Right hindlimb (tissue), 1 donor: ENCODE data around the gene SMIM41.
A peak's percentile ranks its signal among the peaks of the same experiment; 100 is the strongest.
"Not testable (repeated sequence)": the region's sequence is repeated elsewhere in the genome, so short reads cannot be mapped to it uniquely, and the experiment has no call there.

Source experiments
- DNase-seq: peaks from one replicate; pipeline ENCODE4 v3.0.0-alpha.2; 2018

SMIM41 gene

DNA sequence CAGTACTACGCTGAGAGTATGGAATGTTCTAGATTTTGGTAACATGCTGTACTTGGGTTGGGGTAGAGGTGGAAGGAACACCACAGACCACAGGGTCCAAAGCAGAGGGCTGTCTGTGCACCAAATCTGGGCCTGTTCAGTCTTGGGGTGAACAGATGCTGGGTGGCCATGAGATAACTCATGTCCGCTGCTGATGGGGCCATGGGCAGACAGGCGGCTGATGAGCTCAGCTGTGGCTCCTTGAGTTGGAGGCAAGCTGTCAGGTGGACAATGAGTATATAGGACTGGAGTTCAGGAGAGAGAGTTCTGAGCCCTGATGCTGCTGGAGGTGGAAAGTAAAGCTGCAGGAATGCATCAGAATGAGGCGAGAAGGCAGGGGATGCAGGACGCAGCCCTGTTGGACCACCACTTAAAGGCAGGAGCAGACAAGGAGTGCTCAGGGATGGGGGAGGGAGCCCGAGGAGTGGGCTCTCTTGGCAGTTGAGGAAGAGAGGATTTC lies 6.2 kb downstream of the SMIM41 start:
- DNase-seq: no peak

DNA sequence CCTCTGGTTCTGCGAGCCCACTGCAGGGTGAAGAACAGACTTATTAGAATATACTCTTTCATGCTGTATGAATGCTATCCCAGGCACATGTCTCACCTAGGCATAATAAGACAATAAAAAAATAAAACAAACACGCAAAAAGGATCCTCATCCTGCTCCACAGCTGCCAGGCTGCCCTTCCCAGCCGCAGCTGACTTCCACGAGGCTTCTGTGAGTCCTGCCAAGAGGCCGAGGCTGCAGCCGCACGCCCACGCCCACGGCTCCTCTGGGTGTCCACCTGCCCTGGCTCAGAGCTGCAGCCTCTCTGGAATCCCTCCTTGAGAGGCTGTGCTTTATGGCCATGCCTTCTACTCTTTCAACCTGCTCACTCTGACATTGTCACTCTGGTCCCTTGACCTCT lies 6.9 kb downstream of the SMIM41 start:
- no peak for DNase-seq

DNA sequence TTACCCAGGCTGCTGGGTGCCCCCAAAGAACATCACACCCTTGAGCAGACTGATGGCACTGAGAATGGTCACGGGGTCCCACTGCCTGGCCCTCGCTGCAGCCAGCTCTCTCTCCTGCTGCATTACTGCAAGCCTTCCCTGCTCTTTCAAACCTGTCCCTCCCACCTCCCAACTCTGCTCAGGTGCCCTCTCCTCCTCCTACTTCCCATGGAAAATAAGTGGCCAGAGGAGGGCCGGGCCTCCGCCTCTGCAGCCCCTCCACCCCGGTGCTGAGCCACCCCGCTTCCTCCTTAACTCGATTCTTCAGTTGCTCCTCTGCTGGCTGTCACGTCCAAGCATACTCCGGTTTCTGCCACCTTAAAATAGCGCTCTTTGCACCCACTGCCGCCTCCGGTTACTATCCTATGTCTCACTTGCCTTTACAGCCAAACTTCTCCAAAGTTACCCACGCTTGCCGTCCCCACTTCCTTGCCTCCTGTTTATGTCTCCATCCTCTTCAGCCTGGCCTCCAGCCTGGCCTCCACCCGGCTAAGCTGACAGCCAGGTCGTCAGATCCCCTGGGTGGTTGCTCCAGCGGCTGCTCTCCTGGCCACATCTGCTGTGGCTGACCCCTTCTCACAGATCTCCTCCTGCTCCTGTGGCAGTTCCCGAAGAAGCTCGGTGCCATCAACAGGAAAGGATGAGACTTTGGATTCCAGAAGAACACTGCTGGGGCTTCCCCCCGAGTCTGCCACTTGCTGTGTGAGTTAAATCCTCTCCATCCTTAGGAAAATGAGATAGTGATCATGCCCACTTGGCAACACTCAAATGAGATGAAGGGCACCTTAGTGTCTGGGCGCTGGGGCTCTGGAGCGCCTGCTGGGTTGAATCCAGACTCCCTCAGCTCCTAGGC lies 7.7 kb downstream of the SMIM41 start:
- DNase-seq: no peak

DNA sequence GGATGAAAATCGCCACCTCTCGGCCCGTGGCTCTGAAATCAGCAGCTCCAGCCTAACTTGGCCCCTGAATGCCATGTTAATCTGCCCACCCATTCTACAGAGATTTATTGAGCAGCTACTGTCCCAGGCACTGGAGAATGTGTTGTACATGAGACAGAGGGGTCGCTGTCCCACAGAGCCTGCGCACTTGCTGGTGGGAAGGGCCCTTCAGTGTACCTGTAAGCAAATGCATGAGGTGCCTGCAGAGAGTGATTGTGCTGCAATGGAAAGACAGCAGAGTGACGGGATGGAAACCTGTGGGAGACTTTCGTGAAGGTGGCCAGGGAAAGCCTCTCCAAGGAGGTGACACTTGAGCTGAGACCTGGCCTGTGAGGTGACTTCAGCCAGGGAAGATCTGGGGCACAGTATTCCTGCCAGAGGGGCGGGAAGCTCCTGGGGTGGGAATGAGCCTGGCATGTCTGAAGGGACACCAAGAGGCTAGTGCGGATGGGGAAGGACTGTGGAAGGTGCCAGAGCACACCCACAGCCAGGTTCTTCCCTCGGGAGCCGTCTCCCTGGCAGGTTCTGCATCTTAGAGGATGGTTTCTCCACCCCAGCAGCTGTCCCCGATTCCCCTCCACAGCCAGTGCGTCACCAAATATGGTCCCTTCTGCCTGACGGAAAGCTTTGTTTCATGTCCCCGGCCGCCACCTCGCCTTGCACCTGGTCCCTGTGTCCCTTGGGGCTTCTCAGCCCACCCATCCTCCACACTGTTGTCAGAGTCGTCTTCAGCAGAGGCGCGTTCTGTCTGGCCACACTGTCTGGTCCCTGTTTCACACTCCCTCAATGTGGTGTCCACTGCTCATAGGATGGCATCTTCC lies 8.7 kb downstream of the SMIM41 start:
- DNase-seq: no peak

DNA sequence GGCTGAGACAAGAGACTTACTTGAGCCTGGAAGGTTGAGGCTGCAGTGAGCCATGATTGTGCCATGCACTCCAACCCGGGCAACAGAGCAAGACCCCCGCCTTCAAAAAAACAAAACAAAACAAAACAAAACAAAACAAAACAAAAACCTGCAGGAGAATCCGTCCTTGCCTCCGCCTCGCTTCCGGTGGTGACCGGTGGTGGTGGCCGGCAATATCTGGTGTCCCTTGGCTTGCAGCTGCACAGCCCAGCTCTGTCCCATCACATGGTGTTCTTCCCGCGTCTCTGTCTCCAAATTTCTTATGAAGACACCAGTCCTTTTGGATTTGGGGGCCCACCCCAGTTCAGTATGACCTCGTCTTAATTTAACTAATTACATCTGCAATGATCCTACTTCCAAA lies 10.0 kb downstream of the SMIM41 start:
- no peak for DNase-seq

DNA sequence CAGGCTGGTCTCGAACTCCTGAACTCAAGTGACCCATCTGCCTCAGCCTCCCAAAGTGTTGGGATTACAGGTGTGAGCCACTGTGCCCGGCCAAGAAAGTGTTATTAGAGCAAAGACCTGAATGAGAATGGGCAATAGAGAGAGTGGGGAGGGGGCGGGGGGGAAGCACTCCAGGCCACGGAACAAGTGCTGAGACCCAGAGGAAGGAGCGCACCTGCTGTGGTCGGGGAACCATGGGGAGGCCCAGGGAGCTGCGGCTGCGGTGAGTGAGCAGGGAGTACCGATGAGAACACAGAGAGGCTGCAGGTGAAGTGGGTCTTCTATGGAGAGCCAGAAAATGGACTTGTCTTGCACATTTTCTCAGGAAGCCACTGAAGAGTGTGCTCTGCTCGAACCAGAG lies 10.8 kb downstream of the SMIM41 start:
- no peak for DNase-seq

DNA sequence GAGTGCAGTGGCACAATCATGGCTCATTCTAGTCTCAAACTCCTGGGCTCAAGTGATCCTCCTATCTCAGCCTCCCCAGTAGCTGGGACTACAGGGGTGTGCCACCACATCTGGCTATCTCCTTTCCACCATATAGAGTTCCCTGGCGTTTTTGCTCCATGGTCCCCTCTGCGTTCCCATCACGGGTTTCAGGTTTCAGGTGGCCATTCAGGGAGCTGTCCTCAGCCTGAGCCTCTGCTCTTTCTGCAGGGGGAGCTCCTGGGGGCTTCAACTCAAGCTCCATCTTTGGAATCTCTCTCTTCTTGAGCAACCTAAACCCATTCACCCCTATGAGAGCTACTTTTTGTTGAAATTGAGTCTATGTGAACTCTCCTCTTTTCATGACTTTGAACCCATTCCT lies 11.6 kb downstream of the SMIM41 start:
- no peak for DNase-seq

DNA sequence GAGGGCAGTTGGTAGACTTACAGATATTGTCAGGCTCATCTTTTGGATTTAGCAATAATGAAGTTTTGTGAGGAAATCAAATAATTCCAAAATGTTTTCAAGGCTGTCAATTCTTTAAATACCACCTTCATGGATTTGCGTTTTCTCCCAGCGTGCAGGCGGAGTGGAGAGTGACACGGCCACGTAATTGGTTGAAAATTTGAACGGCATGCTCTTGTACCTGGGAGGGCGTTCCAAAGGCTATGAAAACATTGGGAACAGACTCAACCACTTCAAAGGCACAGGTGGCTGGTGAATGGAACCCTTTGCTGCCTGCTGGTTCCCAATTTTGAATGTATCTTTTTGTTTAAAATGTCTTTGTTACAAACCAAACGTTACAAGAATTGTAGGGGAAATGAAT lies 12.4 kb downstream of the SMIM41 start:
- DNase-seq: no peak

DNA sequence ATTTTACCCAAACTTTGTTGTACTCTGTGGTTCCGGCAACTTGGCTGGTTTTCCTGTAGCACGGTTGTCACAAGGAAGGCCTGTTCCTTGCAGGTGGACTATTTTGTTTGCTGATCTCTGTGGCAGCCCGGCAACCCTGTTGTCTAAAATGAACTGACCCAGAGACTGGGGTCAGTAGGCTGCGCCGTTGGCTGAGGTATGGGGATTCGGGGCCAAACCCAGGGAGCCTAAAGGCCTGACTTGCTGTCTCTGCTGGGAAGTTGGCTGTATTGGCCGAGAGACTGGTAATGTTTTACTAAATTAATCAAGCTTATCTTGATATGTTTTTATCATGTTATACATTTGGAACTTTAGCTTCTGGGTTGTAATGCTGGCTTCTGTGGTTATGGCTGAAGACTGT lies 13.8 kb downstream of the SMIM41 start:
- DNase-seq: no peak

DNA sequence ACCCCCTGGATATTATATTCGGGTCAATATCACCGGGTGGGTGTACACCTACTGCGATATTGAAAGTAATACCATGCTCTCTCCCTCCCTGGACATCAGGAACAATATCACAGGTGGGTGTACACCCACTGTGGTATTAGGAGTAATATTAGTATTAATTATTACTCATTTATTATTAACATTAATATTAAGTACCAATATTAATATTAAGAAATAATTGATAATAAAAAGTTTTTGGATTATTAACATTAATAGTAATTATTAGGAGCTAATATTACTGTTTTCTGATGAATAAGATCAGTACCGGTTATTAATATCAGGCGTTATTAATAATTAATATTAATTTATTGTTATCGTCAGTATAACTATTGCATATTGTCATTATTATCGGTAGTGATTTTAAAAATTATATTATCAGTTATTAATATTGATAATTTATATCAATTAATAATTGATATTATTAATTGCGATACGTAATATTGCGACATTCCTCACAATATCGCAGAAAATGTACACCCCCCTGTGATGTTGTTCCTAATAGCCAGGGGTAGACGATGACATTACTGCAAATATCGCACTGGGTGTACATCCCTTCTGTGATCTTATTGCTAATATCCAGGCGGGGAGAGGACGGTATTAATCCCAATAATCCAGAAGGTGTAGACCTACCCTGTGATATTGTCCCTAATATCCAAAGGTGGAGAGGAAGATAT lies 17.0 kb downstream of the SMIM41 start:
- DNase-seq: no peak

DNA sequence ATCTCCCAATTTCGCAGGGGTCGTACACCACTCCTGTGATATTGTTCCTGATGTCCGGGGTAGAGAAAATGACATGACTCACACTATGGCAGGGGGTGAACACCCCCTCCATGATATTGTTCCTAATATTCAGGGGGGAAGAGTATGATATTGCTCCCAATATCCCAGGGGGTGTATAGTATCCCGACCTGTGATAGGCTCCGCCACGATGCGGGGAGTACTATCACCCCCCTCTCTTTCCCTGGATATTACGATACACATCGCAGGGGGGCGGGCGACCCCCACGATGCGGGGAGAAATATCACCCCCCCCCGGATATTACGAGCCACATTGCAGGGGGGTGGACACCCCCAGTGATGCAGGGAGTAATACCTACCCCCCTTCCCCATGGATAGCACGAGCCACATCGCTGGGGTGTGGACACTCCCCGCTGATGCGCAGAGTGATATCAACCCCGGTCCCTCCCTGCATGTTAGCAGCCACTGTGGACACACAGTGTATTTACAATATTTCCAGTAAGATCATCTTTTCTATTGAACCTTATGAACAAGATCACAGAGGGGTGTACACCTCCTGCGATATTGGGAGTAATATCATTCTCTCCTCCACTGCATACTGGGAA lies 17.7 kb downstream of the SMIM41 start:
- no peak for DNase-seq

DNA sequence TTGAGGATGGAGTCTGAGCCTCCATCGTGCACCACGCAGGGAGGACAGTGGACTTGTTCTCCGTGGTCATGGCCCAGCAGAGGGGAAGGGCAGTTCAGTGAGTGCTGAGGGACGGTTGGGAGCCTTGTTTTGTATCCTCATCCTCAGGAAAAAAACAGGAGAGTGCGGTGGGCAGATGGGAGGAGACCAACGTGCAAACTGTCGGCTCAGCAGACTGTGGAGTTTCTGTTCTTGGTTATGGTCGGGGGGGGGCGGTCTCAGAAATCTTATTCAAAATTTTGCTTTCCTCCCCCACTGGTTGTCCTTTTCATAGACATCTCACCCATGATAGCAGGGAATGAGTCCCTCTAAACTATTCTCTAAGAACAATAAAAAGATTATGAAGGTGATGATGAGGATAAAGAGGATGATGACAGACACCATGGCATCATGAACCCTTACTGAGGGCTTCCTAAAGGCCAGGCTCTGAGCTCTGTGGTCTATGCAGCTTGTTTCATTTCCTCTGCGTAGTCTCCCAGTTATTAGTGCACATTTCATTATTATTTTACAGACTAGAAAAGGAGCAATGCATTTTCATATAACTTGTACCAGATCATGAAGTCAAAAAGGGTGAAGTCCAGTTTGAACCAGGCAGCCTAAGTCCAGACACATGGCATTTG lies 25.1 kb downstream of the SMIM41 start:
- DNase-seq: not testable (repeated sequence)

DNA sequence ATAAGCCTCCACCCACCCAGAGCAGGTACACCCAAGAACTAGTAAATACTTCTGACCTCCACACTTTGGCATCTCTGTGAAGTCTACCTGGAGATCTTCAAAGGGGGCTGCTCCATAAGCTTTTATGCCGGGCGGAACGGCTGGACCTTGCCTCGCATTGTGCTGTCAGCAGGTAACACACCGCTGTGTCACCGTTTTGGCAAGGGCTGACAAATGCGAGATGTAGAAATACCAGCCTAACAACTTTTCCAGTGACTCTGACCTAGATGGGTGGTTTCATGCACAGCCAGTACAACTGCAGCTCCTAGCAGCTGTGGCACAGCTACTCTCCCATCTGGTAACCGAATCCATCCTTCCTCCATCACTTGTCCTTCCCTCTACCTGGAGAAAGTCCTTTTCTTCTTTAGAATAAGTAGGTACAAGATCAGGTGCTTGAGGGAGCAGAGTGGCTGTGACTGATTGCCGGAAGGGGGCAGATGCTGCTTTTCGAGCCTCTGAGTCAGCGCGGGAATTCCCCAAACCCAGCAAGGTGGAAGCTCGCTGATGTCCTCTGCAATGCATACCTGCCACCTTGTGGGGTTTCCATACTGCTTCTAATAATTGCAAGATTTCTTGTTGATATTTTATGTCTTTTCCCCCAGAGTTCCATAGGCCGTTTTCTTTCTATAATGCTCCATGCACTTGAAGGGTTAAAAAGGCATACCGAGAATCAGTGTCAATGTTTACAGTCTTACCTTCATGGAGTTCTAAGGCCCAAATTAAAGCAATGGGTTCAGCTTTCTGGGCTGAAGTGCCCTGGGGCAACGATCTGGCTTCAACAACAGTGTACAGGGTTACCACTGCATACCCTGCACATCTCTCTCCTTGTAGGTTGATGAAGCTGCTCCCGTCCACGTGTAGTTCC lies 37.0 kb downstream of the SMIM41 start:
- DNase-seq: not testable (repeated sequence)

DNA sequence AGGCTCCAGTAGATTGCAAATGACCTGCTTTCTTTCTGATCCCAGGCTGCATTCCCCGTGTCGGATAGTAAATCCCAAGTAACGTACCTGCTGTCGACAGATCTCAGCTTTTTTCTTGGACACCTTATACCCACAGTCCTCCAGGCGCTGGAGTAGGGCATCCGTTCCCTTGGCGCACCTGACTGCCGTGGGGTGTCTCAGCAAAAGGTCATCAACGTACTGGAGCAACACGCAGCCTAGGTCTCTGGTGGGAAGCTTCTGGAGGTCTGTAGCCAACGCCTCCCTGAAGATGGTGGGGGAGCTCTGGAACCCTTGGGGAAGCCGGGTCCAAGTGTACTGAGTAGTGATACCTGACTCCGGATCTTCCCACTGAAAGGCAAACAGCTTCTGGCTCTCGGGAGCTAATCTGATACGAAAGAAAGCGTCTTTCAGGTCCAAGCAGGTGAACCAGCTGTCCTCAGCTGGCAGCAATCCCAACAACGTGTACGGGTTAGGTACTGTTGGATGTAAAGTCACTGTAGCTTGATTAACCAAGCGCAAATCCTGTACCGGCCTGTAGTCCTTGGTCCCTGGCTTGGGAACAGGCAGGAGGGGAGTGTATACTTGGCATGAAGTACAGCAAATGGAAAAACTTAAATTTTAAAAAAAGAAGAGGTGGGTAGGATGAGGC lies 38.4 kb downstream of the SMIM41 start:
- DNase-seq: not testable (repeated sequence)

DNA sequence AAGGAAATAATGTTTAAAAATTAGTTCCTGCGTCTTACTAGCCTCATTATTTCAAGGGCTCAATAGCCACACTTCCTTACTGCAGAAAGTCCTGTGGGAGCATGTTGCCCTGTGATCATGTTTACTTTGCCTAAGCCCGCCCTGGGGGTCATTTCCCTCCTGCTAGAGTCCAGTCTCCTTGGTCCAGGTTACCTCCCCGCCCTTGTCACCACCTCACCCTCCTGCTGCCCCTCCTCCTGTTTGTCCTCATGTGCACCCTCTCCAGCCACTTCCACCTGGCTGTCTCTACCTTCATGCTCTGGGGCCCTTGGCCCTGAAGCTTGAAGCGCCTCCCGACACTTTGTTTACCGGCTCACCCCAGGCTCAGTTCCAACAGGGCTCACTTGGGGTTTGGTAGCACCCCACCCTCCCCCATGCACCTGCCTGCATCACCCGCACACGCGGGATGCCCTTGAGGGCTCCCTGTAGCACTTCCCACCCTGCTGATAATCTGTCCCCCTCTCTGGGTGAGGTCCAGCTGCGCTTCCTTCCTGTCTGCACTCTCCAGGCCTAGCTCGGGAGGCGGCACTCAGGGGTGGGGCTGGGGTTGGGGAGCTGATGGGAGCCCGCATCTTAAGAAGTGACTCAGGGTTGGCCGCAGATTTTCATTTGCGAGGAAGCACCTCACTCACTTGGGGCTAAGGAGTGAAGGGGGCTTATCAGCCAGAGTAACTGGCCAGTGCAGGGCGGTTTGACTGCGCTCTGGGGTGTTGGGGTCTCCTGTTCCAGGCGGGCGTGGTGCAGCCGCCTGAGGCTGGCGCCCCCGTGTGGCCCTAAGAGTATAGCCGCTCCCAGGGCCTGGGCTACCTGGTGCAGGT lies 40.1 kb downstream of the SMIM41 start:
- no peak for DNase-seq

DNA sequence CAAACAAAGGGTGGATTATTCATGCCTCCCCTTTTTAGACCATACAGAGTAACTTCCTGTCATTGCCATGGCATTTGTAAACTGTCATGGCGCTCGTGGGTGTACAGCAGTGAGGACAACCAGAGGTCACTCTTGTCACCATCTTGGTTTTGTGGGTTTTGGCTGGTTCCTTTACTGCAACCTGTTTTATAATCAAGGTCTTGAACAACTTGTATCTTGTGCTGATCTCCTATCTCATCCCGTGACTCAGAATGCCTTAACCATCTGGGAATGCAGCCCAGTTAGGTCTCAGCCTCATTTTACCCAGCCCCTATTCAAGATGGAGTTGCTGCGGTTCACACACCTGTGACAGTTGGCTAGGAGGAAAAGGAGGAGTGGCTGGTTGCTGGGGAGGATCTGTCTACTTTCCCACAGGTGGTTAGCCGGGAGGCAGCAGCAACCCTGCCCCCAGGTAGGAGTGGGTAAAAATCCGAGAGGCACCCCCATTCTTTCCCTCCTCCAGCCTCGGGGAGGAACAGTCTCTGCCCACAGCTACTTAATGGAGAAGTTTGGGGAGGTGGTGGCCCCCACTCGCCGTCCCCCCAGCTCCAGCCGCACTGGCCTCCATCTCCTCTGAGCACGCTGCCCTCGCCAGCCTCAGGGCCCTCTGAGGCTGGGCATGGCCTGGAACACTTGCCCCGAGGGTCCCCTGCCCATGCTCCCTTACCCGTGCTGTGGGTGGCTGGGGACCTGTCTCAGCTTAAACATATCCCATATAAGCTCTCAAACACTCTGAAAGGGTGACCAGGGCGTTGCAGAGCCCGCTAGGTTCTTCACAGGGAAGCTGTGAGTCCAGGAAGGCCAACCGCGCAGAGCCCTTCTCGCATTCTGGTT lies 41.7 kb downstream of the SMIM41 start:
- DNase-seq: no peak

DNA sequence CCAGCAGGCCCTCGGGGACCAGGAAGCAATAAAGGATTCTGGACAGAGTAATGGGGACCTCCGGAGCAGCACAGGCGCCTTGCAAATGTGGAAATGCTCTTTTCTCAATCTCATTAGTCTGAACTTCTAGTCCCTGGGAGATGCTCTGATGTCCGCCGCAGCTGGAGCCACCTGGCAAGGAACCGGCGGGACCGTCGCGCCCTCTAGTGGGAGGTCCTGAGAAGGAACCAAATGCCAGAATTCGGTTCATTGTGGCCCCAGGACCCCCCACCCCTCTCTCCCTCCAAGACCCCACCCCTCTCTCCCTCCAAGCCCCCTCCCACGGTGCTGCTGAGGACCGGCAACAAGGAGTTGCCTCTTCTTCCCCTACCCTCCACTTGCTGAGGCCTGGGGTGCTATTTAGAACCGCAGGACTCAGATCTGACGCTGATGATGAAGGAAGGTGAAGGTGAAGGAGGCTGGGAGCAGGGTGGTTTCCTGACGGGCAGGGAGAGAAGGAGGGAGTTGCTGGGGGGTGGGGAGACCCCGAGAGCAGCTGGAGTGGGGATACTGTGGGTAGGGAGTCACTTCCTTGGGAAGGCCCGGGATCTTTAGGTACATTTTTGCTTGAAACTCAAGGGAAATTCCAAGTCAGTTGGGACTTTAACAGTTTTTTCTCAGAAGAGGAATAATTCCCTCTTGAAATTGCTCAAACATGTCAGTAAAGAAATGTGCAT lies 42.5 kb downstream of the SMIM41 start:
- peak; percentile 69 for DNase-seq

DNA sequence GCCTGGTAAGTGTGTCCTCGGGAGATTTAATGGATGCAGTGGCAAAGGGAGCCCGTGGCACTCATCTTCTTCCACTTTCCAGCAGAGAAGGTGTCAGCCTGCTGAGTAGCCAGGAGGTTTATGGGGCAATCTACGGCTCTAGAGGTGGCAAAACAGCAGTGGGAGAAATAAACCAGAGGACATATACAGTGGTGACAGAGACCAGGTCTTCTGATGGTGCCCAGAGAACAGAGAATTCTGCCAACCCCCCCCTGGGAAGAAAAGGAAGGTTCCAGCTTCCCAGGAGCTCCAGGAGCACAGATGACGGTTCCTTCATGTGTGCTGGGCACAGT lies 43.0 kb downstream of the SMIM41 start:
- no peak for DNase-seq
